Fibroblast of skin of abdomen (primary cell): ENCODE measurements around the gene PRR20G.

Experiments
- DNase-seq: peaks from one replicate; pipeline ENCODE4 v3.0.0-alpha.2; 2013

Gene PRR20G

GRCh38 chr3:127262533-127262932, 25.3 kb downstream of the PRR20G start:
- no peak for DNase-seq

GRCh38 chr3:127261925-127262324, 25.9 kb downstream of the PRR20G start:
- DNase-seq = no peak

DNA sequence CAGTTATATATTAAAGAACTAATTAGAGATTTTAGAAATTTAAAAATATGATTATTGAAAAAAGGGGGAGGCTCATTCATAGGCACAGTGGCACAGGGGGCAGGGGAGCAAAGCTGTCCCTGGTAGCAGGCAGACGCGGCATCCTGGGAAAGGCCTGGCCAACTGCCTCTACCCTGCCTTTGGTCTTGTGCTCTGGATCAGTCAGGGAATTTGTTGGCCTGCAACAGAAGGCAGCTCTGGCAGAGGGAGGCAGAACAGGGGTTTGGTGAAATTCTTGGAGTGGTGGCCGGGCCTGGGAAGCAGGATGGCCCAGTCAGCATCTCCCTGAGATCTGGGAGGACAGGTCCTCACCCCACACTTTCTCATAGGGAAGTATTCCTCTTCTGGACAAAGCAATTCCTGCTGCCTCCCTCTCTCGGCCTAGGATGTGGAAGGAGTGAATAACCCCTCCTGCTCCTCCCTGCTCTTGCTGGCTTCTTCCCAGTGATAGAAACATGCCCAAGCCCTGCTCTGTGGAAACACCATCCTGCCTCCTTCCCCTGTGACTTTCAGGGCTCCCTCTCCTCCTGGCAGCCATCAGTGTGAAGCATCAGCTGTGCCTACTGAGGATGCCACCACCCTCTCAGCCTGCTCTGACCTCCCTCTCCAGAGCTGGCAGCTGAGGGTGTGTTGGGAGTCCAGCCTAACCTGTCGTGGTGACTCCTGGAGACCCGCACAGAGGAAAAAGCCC, 26.9 kb downstream of the PRR20G start:
- no peak for DNase-seq

- DNase-seq = no peak
These were observed 27.4 kb downstream of the PRR20G start for GRCh38 chr3:127260416-127260815.

- no peak for DNase-seq
These were observed 28.0 kb downstream of the PRR20G start for GRCh38 chr3:127259882-127260281.

- no peak for DNase-seq
These were observed 29.1 kb downstream of the PRR20G start for GRCh38 chr3:127258733-127259132.

- DNase-seq = no peak
These were observed 30.5 kb downstream of the PRR20G start for GRCh38 chr3:127257351-127257750.

DNA sequence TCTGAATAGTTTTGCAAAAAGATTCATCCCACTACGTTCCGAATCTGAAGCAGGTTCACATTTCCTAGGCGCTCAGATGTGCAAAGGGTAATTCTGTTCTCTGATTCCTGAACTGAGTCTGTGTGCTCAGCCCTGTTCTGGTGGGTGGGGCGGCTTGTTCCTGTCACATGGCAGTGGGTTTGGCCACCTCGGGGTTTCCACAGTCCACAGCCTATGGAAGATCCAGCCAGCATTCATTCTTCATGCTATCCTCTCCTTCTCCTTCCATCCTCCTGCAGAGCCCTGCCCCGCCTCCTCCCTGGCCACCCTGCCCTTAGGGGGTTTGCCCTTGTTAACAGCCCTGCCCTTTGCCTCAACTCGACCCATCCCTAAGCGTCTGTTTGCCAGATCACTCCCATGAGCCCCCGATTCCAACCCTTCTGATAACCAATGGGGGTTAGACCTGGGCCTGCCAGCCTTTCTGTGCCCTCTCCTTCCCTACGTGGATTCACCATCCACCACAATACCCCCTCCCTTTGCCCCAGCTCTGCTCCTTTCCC, 31.0 kb downstream of the PRR20G start:
- DNase-seq = no peak

DNA sequence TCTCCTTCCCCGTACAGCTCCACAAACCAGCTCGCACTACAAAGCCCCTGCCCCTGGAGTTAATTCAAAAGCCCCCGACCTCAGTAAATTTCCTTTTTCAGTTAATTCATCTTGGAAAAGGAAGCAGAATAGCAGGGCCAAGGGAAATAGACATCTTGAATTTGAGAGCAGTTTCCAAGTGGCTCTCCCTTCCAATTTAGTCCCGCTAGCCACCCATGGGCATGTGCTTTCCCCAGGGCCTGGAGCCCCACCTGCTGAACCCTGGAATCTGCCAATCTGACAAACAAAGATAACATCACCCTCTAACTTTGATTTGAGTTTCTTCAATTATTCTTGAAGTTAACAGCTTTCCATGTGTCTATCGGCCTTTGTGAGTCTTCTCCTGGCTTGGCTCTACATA, 31.7 kb downstream of the PRR20G start:
- no peak for DNase-seq

GRCh38 chr3:127255516-127255915, 32.3 kb downstream of the PRR20G start:
- DNase-seq = no peak

DNA sequence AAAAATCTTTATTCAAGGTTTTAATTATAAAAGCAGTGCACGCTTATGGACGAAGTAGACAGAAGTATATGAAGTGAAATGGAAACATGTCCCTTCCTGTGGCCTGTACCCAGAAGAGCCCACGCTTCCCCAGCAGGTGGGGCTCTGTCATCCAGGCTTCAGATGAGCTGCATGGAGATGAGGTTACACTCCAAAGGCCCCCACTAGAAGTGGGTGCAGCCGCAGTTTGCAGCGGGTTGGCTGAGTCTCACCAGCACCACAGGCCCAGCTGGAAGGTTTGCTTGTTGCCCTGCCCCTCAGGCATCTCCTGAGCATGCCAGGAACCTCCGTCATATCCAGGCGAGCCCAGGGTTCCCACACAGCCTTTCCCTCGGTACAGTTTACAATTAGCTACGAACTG, 33.1 kb downstream of the PRR20G start:
- no peak for DNase-seq

DNA sequence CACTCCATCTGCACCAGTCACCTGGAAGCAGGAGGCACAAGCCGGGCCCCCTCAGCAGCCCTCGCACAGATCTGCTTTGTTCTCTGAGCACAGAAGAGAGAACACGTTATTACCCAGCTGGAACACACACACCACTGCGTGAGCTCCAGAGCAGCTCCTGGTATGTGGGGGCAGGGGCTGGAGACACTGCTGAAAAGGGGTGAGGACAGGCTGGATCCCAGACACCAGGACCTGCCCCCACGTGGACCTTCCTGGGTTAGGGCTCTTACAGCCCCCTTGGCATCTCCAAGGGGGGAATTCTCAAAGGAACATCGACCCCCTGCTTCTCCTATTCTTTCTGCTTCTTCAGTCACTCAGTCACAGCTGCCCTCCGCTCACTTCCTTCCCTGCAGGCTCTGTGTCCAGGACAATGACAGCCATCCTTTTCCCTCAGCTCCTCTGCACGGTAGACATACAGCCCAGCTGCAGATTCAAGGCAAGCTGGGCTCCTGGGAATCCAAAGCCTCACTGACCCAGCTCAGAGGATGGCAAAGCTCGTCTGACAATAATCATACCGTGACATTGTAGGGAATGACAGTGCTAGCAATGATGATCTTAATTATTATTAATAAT, 33.7 kb downstream of the PRR20G start:
- DNase-seq = no peak

DNA sequence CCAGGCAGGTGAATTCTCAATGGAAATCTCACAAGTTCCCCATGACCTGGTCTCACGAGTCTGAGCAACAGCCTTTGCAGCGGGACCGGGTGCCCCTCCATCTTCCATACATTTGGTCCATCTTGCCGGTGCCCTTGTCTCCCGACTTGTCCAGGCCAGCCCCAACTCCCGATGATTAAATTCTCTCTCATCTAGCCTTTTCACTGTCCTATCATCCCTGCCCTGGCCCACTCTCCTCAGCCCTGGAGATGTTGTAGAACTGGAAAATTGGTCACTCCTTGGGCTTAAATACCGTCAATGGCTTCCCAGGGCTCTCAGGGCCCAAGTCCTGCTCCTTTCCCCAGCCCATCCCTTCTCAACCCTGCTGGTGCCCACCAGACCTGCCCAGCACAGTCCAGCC, 34.4 kb downstream of the PRR20G start:
- no peak for DNase-seq

DNA sequence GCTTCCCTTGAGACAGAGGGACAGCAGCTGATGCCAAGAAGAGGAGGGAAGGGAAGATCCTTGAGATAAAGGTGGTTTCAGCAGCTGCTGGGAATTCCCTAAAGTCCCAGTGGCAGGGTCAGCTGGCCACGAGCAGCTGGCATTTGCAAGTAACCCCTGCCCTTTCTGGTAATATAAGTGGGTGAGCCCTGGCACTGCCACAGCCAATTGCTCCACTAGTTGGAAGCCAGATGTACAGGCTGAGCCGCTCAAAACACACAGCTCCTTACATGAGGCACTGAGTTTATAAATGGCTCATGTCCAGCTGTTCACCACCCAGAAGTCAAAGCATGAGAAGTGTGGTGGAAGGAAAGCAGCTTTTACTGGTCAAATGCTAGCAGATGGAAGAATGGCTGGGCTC, 35.4 kb downstream of the PRR20G start:
- no peak for DNase-seq

GRCh38 chr3:127250032-127250431, 37.8 kb downstream of the PRR20G start:
- DNase-seq = no peak

- DNase-seq = no peak
These were observed 40.6 kb downstream of the PRR20G start for GRCh38 chr3:127247292-127247691.

DNA sequence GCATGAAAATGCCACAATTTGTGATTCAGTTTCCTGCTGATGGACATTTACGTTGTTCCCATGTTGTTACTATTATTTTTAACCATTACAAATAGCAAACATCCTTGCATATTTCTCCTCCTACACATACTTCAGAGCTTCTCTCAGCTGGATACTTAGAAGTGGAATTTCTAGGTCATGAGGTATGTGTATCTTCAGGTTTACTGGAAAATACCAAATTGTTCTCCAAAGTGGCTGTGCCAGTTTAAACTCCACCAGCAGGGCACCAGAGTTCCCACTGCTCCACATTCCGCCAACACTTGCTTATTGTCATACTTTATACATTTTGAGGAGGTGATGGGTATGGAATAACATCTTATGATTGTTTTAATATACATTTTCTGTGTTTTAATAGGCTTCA, 49.2 kb downstream of the PRR20G start:
- DNase-seq = no peak

- no peak for DNase-seq
These were observed 50.0 kb downstream of the PRR20G start for GRCh38 chr3:127237835-127238234.

GRCh38 chr3:127235706-127236105, 52.1 kb downstream of the PRR20G start:
- no peak for DNase-seq

- DNase-seq = no peak
These were observed 53.1 kb downstream of the PRR20G start for GRCh38 chr3:127234778-127235177.
